Measurements from ENCODE around the gene GPX3. TPM values are rescaled to one million over a fixed set of nuclear protein-coding genes. Genes with fewer than 3 reads are reported as not detected.

GPX3 gene
- total RNA-seq, 3 donors from 2014 or later = 0.47 to 1.1 (median 1.0) TPM

GRCh38 chr5:151005187-151005949 lies 15.0 kb upstream of the GPX3 start:
- no peaks in the 10 kb centered on the region for H3K9me3 Mint-ChIP-seq
- no peaks in the 10 kb centered on the region for H3K4me1 Mint-ChIP-seq (ENCODE audit: low read depth)
- H3K27me3 Mint-ChIP-seq (ENCODE audit: low read depth) = peaks cover 3% of the 10 kb centered on the region
- DNase-seq = no peak
- no peaks in the 10 kb centered on the region for H3K36me3 Mint-ChIP-seq (ENCODE audit: insufficient read depth)
- no peak overlapping the region for H3K4me3 Mint-ChIP-seq
- no peak for ATAC-seq

- no peak for ATAC-seq
- no peak for DNase-seq
- Mint-ChIP-seq H3K4me1 (ENCODE audit: low read depth) (no peaks in the 10 kb centered on the region), H3K36me3 (ENCODE audit: insufficient read depth) (no peaks in the 10 kb centered on the region), H3K4me3 (no peak overlapping the region), H3K9me3 (no peaks in the 10 kb centered on the region), H3K27me3 (ENCODE audit: low read depth) (peaks cover 5% of the 10 kb centered on the region)
Observed at GRCh38 chr5:151005950-151006576, 14.3 kb upstream of the GPX3 start.

DNA sequence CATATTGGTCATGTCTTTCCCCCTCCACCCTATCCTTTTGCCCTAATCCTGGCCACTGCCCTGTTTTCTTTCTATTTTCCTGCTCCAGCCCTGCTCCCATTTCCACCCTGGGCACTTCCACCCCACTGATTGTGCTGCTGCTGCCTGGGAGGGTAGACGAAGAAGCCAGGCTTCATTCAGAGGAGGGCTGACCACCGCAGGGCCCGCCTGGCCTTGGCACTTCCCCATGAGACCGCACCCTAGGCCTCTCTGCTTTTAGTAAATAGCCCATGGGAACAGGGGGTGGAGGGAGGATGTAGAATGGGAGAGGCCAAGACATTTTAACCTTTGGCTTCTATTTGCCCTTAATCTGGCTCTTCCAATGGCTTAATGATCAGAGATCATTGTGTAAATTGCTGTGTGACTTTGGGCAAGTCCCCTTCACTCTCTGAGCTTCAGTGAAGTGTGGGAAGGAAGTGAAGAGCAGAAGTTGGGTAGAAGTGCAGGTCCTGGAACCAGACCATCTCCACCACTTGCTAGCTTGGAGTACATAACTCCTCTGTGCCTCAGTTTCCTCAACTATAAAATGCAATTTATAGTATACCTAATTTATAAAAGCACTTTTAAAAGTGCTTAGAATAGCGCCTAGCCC lies 13.6 kb upstream of the GPX3 start:
- no peak for ATAC-seq
- no peak overlapping the region for H3K4me3 Mint-ChIP-seq

DNA sequence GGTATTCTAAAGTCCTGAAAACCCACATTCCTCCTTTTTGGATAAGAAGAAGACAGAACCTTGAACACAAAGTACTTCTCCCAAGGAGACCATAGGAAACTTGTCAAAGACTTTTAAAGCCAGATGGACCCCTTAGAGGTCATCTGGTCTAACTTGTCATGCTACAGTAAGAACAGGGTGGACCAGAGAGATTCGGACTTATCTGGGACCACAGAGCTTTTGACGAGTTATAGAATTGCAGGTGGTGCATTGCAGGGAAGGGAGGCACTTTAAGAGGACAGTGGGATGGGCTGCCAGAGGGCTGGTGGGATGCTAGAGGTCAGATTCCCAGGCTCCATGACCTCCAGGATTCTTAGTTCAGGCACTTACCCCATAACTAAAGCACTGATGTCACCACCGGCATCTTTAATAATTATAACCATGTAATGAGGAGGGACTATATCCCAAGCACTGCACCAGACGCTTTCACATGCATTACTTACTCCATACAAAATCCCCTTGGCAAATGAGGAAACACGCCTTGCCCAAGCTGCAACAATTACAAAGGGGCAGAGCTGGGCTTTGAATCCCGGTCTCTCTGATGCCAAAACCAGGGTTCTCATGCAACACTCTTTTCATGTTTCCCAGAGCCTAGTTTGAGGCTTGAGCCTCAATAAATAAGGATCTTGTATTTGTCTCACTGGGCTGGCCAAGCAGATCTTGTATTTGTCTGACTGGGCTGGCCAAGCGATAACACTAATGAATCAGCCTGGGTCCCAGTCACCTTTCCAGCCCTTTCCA lies 12.8 kb upstream of the GPX3 start:
- DNase-seq (no peak), ATAC-seq (no peak)
- Mint-ChIP-seq H3K4me3 (no peak overlapping the region), H3K9me3 (no peaks in the 10 kb centered on the region), H3K36me3 (ENCODE audit: insufficient read depth) (no peaks in the 10 kb centered on the region), H3K4me1 (ENCODE audit: low read depth) (no peaks in the 10 kb centered on the region), H3K27me3 (ENCODE audit: low read depth) (peaks cover 9% of the 10 kb centered on the region)

More for the DNA sequence above, 13.6 kb upstream of the GPX3 start:
- no peak for DNase-seq
- Mint-ChIP-seq H3K4me1 (ENCODE audit: low read depth) (no peaks in the 10 kb centered on the region), H3K9me3 (no peaks in the 10 kb centered on the region), H3K27me3 (ENCODE audit: low read depth) (peaks cover 8% of the 10 kb centered on the region), H3K36me3 (ENCODE audit: insufficient read depth) (no peaks in the 10 kb centered on the region)

- Mint-ChIP-seq H3K9me3 (no peaks in the 10 kb centered on the region), H3K4me3 (no peak overlapping the region), H3K4me1 (ENCODE audit: low read depth) (no peaks in the 10 kb centered on the region), H3K27me3 (ENCODE audit: low read depth) (peaks cover 9% of the 10 kb centered on the region), H3K36me3 (ENCODE audit: insufficient read depth) (no peaks in the 10 kb centered on the region)
- DNase-seq = no peak
- no peak for ATAC-seq
Observed at GRCh38 chr5:151008210-151008491, 12.2 kb upstream of the GPX3 start.

GRCh38 chr5:151008906-151009305 lies 11.5 kb upstream of the GPX3 start:
- Mint-ChIP-seq H3K4me3 (no peak overlapping the region), H3K36me3 (ENCODE audit: insufficient read depth) (no peaks in the 10 kb centered on the region), H3K27me3 (ENCODE audit: low read depth) (peaks cover 9% of the 10 kb centered on the region), H3K4me1 (ENCODE audit: low read depth) (no peaks in the 10 kb centered on the region), H3K9me3 (no peaks in the 10 kb centered on the region)
- DNase-seq = no peak
- no peak for ATAC-seq

DNA sequence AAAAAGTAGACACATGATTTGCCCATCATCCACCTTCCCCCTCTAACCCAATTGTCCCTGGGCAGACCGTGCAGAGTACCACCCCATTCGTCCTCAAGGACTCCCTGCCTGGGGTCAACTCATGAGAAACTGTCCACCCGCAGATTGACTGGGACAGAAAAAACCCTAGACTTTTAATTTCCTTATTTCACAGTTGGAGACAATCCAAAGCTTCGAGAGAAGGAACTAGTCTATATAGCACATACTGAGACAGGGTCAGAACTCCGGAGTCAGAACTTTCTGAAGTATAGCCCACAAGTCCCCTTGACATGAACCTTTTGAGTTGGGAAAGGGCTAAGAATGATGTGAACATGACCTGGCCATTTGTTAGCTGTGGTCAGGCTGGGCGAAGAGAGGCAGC lies 7.5 kb upstream of the GPX3 start:
- no peak for DNase-seq
- Mint-ChIP-seq H3K36me3 (ENCODE audit: insufficient read depth) (no peaks in the 10 kb centered on the region), H3K4me1 (ENCODE audit: low read depth) (no peaks in the 10 kb centered on the region), H3K4me3 (no peak overlapping the region), H3K9me3 (no peaks in the 10 kb centered on the region), H3K27me3 (ENCODE audit: low read depth) (peaks cover 9% of the 10 kb centered on the region)
- ATAC-seq = no peak

DNA sequence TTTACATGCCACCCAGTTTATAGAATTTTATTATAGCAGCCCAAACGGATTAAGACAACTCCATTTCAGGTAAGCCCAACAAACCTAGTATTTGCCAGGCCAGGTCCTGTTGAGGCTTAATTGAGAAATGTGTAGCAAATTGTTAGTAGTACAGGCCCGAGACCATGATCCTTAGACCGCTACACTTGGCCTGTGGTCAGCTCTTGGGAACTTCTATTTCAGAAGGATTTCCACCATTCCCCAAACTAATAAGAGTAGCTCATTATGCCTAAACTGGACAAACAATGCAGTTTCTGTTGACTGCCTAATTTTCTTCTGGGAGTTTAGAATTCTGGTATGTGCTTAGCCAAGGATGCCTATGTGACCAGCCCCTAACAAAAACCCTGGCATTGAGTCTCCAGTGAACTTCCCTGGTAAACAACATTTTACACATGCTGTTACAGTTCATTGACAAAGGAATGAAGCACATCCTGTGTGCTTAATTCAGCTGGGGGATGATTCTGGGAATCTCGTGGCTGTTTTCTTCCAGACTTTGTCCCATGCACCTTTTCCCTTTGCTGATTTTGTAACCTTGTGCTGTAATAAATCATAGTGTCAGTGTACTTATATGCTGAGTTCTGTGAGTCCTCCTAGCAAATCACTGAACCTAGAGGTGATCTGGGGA lies 5.6 kb upstream of the GPX3 start:
- H3K4me1 Mint-ChIP-seq (ENCODE audit: low read depth) = peaks cover 3% of the 10 kb centered on the region
- DNase-seq = no peak
- no peak for ATAC-seq
- no peaks in the 10 kb centered on the region for H3K36me3 Mint-ChIP-seq (ENCODE audit: insufficient read depth)
- H3K9me3 Mint-ChIP-seq = no peaks in the 10 kb centered on the region
- no peak overlapping the region for H3K4me3 Mint-ChIP-seq
- peaks cover 7% of the 10 kb centered on the region for H3K27me3 Mint-ChIP-seq (ENCODE audit: low read depth)

DNA sequence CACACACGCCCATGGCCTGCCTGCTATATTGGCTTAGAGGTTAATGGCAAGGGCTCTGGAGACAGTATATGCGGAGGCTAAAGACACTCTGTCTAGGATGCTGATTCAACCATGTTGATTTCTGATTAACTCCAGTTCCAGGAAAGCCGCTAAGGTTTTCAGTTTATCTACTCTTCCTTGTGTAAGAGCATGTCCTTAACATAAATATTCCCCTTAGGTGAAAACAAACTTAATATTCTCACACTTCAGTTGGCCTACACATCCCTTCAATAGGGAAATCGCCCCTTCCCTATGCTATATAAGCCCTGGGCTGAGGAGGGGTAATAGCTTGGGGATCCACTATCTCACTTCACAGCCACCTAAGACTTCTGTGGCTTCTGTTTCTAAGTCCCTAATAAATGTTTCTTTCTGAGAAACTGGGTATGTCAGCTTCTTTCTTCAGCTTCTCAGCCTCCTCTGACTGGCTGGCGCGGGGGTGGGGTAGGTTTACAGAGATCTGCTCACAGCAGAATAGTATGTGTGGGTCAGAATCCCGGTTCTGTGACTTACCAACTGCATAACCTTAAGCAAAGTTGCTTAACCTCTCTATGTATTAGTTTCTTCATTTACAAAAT lies 4.3 kb upstream of the GPX3 start:
- Mint-ChIP-seq H3K9me3 (no peaks in the 10 kb centered on the region), H3K27me3 (ENCODE audit: low read depth) (peaks cover 5% of the 10 kb centered on the region), H3K4me3 (no peak overlapping the region), H3K36me3 (ENCODE audit: insufficient read depth) (no peaks in the 10 kb centered on the region), H3K4me1 (ENCODE audit: low read depth) (peaks cover 10% of the 10 kb centered on the region)
- ATAC-seq = no peak
- no peak for DNase-seq

GRCh38 chr5:151016700-151017099 lies 3.7 kb upstream of the GPX3 start:
- Mint-ChIP-seq H3K4me3 (no peak overlapping the region), H3K36me3 (ENCODE audit: insufficient read depth) (no peaks in the 10 kb centered on the region), H3K9me3 (no peaks in the 10 kb centered on the region), H3K4me1 (ENCODE audit: low read depth) (peaks cover 15% of the 10 kb centered on the region), H3K27me3 (ENCODE audit: low read depth) (peaks cover 2% of the 10 kb centered on the region)
- DNase-seq (no peak), ATAC-seq (no peak)

DNA sequence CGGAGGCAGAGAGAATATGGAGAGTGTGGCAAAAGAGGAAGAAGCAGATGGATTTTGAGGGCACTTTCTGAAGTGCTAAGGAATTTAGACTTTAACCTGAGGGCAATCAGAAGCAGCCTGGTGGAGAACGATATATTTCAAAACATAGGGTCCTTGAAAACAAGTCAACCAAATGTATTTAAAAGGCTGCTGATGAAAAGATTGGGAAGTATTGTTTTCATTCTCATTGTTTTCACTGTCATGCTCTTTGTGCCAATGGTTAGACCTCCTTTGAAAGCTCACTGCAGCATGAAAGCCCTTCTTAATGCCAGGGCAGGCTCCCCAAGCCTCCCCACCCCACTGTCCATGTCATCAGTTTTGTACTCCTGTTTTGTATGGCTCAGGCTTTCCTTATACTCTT lies 2.5 kb upstream of the GPX3 start:
- no peak for ATAC-seq
- H3K9me3 Mint-ChIP-seq = no peaks in the 10 kb centered on the region
- H3K4me1 Mint-ChIP-seq (ENCODE audit: low read depth) = peaks cover 20% of the 10 kb centered on the region
- H3K27me3 Mint-ChIP-seq (ENCODE audit: low read depth) = no peaks in the 10 kb centered on the region
- no peak for DNase-seq
- H3K36me3 Mint-ChIP-seq (ENCODE audit: insufficient read depth) = no peaks in the 10 kb centered on the region
- no peak overlapping the region for H3K4me3 Mint-ChIP-seq

- H3K4me3 Mint-ChIP-seq = no peak overlapping the region
- H3K36me3 Mint-ChIP-seq (ENCODE audit: insufficient read depth) = no peaks in the 10 kb centered on the region
- H3K9me3 Mint-ChIP-seq = no peaks in the 10 kb centered on the region
- no peak for DNase-seq
- H3K4me1 Mint-ChIP-seq (ENCODE audit: low read depth) = peaks cover 21% of the 10 kb centered on the region
- ATAC-seq = no peak
- H3K27me3 Mint-ChIP-seq (ENCODE audit: low read depth) = no peaks in the 10 kb centered on the region
Observed at GRCh38 chr5:151018846-151019245, 1.5 kb upstream of the GPX3 start.

DNA sequence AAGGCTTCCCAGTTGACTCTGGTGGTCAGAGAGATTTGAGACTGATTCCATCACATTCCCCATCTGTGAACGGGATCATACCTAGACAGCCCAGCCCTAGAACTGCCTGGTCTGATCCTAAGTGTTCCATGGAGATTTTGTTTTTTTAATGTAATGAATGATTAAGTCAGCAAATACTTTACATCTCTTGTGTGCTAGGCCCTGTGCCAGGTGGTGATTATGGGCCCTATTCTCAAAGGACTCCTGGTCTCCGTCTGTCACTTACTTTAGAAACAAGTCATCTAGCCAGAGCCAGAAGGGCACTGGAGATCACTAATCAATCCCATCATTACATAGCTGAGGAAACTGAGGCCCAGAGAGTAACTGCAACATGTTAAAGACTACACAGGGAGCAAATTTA lies 1.1 kb upstream of the GPX3 start:
- ATAC-seq = no peak
- Mint-ChIP-seq H3K9me3 (no peaks in the 10 kb centered on the region), H3K36me3 (ENCODE audit: insufficient read depth) (no peaks in the 10 kb centered on the region), H3K4me1 (ENCODE audit: low read depth) (peaks cover 21% of the 10 kb centered on the region), H3K4me3 (no peak overlapping the region), H3K27me3 (ENCODE audit: low read depth) (no peaks in the 10 kb centered on the region)
- DNase-seq = no peak

- Mint-ChIP-seq H3K4me1 (ENCODE audit: low read depth) (peaks cover 21% of the 10 kb centered on the region), H3K36me3 (ENCODE audit: insufficient read depth) (peaks cover 11% of the 10 kb centered on the region), H3K4me3 (no peak overlapping the region), H3K27me3 (ENCODE audit: low read depth) (no peaks in the 10 kb centered on the region), H3K9me3 (no peaks in the 10 kb centered on the region)
- ATAC-seq = no peak
- DNase-seq = no peak
Observed at GRCh38 chr5:151021746-151022145, 1.4 kb downstream of the GPX3 start.
